GM21367 (cell line): Measurements from ENCODE around the gene CNNM4.
"Not testable (repeated sequence)": the region's sequence is repeated elsewhere in the genome, so short reads cannot be mapped to it uniquely, and the experiment has no call there.

ENCODE experiments used
- ATAC-seq: cut with Tn5 transposase; IDR thresholded peaks from one replicate; pipeline ENCODE4 v1.9.1; 2021; ENCODE audit not compliant: unreplicated experiment

Gene CNNM4

DNA sequence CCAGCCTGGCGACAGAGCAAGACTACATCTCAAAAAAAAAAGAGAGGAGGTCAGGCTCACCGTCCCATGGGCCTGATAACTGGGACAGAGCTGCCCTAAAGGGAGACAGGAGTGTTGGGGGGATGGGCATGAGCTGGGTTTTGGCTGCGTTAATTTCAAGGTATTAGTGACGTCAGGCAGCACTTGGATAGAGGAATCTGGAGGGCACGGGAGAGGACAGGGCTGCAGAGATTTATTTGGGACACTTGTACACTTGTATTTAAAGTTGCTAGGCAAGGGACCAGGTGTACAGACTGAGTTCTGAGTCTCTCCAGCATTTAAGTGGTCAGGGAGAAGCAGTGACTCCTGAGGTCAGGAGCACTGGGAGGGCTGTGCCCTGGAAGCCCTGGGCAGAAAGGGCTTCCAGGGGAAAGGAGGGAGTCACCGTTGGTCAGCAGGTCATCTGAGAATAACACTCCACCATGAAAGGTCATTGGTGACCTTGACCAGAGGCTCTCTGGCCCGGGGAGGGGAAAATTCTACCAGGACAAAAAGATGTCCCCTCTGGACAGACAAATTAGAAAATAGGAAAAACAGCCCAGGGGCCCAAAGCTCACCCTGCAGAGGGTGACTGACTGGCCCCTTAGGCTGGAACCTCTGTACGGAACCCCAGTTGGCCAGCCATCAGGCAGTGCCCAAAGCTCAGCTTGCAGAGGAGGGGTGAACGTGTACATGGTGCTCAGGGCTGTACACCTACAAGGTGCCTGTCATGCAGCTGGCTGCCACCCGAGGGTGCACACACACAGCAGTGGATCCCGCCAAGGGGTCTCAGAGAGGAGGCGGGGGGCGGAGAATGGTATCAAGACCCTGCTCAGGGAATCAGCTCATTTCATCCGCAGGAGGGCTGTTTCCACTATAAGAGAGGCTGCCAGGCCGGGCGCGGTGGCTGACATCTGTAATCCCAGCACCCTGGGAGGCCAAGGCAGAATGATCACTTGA is 32.4 kb downstream of the CNNM4 start:
- ATAC-seq: no peak

DNA sequence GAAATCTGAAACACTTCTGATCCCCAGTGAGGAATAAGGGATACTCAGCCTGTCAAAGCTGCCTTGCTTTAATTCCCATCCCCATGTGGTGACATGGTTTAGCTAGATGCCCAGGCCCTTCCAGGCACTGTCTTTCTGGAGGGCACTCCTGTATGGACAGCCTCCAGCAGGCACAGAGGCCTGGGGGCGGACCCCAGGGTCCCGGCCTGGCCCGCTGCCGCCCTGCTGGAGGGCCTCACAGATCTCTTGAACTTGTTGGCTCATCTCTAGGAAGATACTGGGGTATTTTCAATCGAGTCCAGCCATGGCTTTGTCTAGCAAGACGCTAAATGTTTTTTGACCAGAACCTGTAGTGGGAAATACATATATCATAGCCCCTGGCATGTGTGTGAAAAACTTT is 34.4 kb downstream of the CNNM4 start:
- no peak for ATAC-seq

- ATAC-seq: not testable (repeated sequence)
Measured at GRCh38 chr2:96796497-96796896, 35.8 kb downstream of the CNNM4 start.

DNA sequence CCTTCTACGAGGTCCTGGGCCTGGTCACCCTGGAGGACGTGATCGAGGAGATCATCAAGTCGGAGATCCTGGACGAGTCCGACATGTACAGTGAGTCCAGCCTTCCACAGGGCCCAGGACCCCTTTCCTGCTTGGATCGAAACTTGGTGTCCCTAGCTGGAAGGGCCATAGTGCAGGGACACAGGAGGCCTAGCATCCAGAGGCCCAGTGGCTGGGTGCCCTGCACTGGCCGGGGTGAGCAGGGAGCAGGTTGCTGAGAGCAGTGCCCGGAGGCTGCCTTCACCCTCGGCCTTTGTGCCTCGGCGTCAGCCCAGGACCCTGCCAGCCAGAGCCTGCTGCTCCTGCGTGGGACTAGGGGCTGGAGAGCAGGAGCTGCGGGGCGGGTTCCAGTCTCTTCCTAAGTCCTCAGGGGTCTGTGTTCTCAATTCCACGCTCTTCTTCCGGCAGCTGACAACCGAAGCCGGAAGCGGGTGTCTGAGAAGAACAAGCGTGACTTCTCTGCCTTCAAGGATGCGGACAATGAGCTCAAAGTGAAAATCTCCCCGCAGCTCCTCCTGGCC is 36.4 kb downstream of the CNNM4 start:
- no peak for ATAC-seq

DNA sequence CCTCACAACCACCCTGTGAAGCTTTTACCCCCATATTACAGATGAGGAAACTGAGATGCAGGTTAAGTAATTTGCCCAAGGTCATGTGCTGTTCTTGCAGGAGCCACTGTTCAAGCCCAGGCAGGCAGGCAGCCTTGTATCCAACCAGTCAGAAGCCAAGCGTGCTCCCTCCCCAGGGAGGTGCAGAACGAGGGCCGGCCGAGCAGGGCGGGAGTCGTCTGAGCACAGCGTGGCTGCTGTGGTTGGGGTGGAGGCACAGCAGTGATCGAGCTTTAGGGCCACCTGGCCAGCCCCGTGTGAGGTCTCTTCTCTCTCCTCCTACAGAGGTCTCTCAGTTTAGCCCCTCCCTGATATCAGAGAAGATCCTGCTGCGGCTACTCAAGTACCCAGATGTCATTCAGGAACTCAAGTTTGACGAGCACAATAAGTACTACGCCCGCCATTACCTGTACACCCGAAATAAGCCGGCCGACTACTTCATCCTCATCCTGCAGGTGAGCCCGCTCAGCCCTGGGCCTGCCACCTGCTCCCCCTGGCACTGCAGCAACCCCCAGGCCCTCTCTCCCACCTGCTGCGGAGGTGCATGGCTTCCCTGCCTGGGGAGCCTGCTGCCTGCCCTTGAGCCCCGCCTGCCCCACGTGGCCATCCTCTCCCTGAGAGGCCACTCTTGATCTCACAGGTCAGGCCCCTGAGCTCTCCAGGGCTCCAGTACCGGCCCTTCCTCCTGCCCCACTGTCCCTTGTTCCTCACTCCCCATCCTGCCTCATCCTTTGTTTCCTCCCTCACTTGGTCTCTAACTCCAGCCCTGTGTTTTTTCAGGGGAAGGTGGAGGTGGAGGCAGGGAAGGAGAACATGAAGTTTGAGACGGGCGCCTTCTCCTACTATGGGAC is 38.3 kb downstream of the CNNM4 start:
- no peak for ATAC-seq

DNA sequence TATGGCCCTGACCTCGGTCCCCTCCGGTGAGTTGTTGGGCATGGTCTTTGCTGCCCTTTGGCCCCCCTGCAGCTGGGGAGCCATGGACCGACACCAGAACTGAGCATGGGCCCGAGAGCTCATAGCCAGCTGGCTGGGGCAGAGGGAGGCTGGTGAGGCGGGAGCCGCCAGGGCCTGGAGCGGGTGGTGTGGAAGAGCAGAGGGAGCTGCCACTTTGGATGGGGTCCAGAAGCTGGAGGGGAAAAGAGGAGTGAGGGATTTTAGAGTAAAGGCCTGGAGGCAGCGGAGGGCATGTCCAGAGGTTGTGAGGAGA is 38.9 kb downstream of the CNNM4 start:
- ATAC-seq: no peak

DNA sequence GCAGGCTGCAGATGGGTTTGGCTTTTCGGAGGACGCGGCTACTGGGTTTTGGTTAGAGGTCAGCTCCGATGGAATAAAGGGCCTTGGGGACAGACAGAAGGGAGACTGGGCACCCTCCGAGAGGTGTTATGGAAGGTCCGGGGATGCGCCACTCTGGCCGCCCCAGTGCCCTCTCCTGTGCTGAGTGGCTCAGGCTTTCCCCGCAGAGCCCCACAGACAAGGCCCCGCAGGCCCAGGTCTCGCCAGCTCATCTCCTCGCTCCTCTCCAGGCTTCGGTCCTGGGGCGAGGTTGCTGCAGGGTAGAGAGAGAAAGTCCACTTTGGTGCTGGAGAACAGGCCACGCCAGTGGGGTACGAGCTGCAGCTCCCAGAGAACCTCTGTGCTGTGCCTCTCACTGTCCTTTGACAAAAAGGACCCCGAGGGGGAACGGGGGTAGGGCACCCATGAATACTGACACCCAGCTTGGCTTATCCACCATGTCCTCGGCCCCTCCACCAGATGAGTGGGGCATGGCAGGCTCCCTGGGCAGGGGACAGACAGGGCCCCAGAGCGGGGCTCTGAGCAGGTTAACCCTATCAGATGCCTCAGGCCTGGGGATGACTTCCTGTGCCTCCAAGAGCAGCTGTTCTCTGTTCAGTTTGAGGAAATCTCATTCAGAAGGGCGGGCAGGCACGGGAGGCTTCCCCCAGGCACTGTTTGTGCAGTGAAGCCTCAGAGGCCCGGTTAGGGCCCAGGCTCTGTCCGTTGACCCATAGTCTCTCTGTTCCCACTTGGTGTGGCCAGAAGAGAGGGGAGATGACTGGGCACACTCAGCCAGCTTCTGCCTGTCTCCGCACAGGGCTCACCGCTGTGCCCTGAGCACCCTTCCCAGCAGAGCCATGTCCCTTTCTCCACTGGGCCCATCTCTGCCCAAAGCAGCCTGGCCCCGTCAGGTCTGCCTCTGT is 39.6 kb downstream of the CNNM4 start:
- ATAC-seq: peak; percentile 14

GRCh38 chr2:96801005-96801785 is 40.5 kb downstream of the CNNM4 start:
- ATAC-seq: peak; percentile 68

- ATAC-seq: no peak
Measured at GRCh38 chr2:96801786-96802595, 41.3 kb downstream of the CNNM4 start.

- ATAC-seq: no peak
Measured at GRCh38 chr2:96802721-96803120, 42.0 kb downstream of the CNNM4 start.

DNA sequence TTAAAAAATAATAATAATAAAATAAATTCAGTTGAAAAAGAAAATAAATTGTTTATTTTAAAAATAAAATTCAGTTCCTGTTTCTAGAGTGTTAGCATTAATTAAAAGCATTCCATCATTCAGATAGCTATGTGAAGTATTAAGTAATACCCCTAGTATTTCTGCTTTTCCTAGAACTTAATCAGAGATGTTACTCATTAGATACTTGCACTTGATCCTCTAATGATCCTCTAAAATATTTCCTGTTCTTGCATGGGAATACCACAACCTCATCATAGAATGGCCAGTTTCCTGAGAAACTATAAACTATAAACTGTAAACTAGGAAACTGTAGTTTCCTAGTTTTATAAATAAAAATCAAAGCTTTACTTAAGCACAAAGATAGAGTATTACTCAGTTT is 44.3 kb downstream of the CNNM4 start:
- ATAC-seq: no peak

- ATAC-seq: not testable (repeated sequence)
Measured at GRCh38 chr2:96805946-96806345, 45.2 kb downstream of the CNNM4 start.

DNA sequence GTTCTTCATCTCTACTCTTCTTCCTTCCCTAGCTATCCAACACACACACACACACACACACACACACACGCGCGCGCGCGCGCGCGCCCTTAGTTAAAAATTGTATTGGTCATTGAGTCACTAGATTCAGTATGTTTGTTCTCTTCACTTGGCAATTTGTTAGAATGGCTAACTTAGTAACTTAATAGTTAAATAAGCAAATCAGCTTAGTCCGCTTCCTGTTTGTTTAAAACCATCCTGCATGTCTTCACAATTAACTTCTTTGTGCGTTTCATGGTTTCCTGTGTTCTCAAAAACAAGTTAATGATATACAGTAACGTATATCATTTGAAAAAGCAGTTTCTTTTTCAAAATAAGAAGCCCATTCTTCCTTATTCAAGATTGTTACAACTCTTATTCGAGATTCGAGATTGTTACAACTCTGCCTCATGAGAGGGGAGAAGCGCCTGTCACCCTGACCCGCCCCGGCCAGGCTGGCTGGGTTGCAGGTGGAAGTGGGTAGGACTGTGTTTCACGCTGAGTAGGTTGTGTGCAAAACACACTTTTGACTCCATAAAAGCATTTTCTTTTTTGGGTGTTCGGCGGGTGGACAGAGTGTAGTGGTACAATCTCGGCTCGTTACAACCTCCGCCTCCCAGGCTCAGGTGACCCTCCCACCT is 45.9 kb downstream of the CNNM4 start:
- ATAC-seq: no peak

GRCh38 chr2:96807127-96807471 is 46.4 kb downstream of the CNNM4 start:
- no peak for ATAC-seq

DNA sequence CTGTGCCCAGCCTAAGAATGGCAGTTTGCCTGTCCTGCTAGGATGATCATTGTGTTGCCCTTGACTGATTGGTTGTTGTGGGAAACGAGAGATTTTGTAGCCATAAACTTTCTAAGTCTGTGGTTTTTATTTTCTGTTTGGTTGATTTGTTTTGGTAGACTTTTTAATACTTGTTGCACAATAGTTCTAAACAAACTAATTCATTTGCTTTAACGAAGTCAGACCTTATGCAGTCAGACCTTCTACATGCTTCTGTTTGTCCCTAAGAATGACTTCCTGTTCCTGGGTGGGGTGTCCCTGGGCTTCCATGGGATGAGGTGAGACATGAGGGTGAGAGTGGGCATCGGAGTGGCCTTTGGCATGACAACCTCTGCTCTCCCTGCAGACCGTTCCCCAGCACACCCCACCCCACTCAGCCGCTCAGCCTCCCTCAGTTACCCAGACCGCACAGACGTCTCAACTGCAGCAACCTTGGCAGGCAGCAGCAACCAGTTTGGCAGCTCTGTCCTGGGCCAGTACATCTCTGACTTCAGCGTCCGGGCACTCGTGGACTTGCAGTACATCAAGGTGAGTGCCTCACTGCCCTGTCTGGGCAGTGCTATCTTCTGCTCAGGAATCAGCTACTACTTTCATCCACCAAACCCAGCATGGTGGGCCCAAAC is 47.6 kb downstream of the CNNM4 start:
- ATAC-seq: no peak

GRCh38 chr2:96809216-96809882 is 48.6 kb downstream of the CNNM4 start:
- ATAC-seq: no peak
